Posterior cingulate gyrus (tissue), 11 donors: ENCODE results near the gene ATXN10.
A peak's percentile ranks its signal among the peaks of the same experiment; 100 is the strongest.

ENCODE experiments used
- DNase-seq, 10 donors: peaks; one replicate each; pipeline versions ENCODE4 v3.0.0 to v3.0.0-alpha.2; 2020 to 2021; ENCODE audit warnings: mixed read lengths in 3 of 10
- intact Hi-C: fragments of 100-400 bp; cut with DNase I; formaldehyde crosslinking; loops from one replicate; pipeline ENCODE4 v1.15.1; 2023

Gene ATXN10

GRCh38 chr22:45882881-45883810, 211.5 kb downstream of the ATXN10 start:
- intact Hi-C loops, result no loop called here
- peak in 6 of 10 donors; percentile 9 to 84 (median 60) for DNase-seq

GRCh38 chr22:45883811-45884170, 212.2 kb downstream of the ATXN10 start:
- DNase-seq, result peak in 4 of 10 donors; percentile 2 to 52 (median 36)
- intact Hi-C loops, result no loop called here

- intact Hi-C loops, result no loop called here
- DNase-seq, result peak in 5 of 10 donors; percentile 4 to 77 (median 61)
These were observed 212.8 kb downstream of the ATXN10 start for GRCh38 chr22:45884201-45885062.

DNA sequence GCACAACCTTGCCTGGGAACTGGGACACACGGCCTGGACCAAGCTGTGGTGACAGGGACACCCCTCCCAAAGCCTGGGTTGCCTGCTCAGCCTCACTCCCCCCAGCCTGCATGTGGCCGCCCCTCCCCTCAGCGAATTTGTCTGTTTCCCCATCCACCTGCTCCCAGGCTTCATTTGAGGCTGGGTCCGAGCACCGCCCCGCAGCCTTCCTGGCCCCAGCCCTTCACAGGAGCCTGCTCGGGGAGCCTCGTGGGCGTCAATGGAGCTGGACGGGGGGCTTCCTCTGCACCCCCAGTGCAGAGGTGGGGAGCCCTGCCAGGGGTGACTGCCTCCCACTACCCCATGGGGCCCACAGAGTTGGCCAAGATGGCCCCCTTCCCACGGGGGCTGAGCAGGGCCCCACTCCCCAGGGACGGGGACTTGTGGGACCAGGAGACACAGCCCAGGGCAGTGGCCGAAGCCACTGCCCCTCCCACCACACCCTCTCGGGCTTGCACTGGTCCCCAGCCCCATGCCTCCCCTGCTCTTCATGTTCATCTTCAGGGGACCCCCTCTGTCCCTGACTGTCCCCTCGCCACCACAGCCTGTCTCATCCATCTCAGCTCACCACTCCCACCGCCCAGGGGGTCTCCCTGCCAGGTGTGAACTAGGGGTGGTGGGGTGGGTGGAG, 213.7 kb downstream of the ATXN10 start:
- intact Hi-C loops, result no loop called here

GRCh38 chr22:45885941-45886395, 214.3 kb downstream of the ATXN10 start:
- peak in 7 of 10 donors; percentile 30 to 91 (median 62) for DNase-seq
- intact Hi-C loops, result no loop called here

More for the DNA sequence above, 213.7 kb downstream of the ATXN10 start:
- peak in 5 of 10 donors; percentile 3 to 53 (median 30) for DNase-seq

DNA sequence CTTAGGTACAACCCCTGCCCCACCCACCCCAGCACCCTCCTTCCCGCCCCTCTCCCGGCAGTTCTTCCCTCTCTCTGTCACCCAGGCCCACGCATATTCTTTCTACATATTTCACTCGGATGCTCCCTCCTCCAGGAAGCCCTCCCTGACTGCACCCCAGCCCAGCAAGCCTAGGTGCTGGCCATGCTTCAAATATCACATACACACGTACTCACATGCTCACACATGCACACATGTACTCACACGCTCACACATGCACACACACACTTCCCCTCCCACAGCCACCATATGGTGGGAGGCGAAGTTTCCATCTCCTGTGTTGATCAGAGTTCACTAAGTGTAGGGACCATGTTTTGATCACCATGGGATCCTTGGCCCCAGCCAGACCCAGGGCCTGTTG, 214.9 kb downstream of the ATXN10 start:
- intact Hi-C loops, result no loop called here
- peak in 2 of 10 donors; percentile 7 to 31 for DNase-seq

DNA sequence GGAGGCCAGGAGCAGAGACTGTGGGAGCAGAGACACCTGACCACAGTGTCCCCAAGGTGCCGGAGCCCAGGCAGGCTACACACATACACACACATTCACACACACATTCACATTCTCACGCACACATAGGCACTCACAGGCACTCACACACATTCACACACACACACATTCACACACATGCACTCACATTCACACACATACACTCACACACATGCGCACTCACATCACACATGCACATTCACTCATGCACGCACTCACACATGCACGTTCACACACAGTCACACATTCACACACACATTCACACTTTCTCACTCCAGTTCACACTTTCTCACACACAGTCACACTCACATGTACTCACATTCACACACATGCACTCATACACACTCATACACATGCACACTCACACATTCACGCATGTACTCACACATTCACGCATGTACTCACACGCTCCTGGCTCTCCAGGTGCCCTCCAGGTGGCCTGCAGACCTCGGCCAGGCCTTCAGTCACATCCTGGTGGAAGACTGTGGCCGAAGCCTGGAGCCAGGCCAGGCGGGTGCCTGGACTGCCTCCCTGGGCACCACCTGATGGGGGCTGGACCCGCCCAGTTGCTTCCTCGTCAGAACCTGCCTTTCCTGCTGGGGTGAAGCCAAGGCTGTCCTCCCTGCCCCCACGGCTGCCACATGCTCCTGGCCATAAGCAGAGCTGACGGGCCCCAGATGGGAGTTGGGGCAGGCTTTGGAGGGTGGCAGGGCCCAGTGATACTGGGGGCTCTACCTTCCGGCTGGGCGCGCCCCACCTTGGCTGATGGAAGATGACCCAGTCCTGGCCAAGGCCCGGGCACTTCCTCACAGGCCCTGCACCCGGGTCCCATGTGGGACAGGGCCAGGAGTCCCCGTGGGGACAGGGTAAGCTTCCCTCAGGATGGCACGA, 215.8 kb downstream of the ATXN10 start:
- peak in 4 of 10 donors; percentile 5 to 84 (median 24) for DNase-seq
- intact Hi-C loops, result no loop called here

DNA sequence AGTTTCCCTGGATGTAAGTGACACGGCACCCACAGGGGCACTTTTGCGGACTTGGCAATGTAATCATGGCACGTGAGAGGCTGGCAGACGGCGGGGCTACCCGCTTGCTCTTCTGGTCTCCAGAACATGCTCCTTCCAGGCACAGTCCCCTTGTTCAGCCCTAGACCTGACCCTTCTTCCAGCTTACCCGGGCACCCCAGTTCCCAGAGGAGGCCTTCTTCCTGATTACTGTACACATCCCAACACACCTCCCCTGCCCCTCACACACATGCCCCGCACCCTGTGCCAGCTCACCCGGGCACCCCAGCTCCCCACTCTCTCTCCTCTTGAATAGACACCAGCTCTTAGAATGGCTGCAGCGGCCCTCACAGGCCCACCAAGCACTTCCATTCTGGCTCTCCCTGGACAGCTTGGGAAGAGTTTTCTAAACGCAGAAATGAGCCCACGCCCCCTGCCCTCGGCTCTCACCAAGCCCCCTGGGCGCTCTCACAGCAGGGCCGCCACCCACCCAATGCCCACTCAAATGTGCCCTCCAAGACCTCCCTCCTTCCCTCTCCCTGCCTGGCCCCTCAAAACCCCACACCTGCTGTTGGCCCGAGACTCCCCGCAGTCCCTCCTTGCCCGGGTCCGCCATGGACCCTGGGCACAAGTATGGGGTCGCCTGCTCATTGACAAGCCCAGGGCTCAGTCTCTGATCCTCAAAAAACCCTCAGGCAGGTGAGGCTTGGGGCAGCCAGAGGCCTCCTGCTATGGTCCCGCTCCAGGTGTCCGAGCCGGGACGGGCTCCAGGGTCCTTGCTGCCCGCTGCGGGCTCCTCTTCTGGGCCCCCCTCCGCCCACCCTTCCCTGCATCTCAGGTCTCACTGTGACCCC, 216.8 kb downstream of the ATXN10 start:
- intact Hi-C loops, result no loop called here
- peak in 5 of 10 donors; percentile 3 to 75 (median 39) for DNase-seq

DNA sequence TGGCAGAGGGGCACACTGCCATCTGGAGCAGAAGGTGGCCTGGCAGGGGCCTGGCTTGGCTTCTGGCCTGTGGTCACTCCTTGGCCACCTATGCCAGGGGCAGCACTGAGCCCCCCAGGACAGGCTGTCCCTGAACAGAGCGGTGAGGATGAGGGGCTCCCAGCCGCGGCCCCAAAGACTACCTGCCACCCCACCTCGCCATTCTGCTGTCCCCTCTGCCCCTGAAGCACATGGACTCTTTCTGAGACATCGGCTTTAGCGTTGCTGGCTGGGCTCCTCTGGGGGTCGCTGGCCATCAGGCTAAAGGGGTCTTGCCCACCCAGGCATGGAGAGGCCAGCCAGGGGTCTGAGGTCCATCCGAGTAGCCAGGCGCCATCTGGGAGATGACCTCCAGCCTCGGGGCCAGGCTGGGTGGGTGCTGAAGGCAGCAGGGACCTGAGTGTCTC, 217.5 kb downstream of the ATXN10 start:
- DNase-seq, result peak in 4 of 10 donors; percentile 19 to 83 (median 64)
- intact Hi-C loops, result no loop called here

DNA sequence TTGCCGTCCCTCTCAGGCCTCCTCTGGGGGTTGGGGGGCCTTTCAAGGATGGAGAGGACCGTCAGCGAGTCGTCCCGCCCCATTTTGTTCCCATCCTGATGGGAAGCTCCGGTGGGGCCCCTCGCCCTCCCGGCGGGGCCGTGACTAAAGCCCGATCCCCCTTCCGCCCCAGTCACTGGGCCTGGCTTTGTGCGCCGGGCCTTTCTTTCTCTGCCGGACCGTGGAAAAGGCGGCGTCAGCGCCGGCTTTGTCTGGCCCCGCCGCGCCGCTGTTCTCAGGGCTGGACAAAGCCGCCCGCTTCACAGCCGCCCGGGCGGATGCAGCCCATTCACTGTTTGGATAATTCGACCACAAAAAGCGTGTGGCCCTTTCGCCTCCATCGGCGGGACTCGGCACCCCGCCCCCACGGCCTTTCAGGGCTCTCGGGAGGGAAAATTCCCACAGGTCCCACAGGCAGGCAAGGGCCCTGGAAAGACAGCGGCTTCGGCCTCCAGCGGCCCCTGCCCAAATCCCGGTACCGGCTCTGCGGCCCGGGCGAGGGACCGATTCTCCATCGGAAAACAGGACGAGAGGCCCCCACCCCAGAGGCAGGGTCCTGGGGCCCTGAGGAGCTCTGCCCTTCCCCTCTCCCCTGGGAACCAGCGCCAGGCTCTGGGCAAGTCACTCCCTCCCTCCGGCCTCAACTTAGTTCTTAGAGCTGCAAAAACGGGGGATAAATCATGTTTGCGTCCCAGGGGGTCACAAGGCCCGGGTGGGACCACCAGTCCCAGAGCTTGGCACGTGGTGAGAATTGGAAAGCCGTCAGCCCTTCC, 218.1 kb downstream of the ATXN10 start:
- DNase-seq, result peak in 6 of 10 donors; percentile 31 to 87 (median 62)
- intact Hi-C loops, result no loop called here

DNA sequence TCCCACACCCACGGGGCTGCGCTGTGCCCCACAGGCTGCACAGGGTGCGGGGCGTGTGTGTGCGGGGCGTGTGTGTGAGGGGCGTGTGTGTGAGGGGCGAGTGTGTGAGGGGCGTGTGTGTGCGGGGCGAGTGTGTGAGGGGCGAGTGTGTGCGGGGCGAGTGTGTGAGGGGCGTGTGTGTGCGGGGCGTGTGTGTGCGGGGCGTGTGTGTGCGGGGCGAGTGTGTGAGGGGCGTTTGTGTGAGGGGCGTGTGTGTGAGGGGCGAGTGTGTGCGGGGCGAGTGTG, 218.7 kb downstream of the ATXN10 start:
- intact Hi-C loops, result no loop called here

GRCh38 chr22:45891021-45891421, 219.4 kb downstream of the ATXN10 start:
- peak in 3 of 10 donors; percentile 66 to 75 (median 66) for DNase-seq

More for the DNA sequence above, 218.7 kb downstream of the ATXN10 start:
- DNase-seq, result no peak

GRCh38 chr22:45891471-45891995, 219.9 kb downstream of the ATXN10 start:
- peak in 4 of 10 donors; percentile 3 to 75 (median 66) for DNase-seq
- intact Hi-C loops, result no loop called here

More at GRCh38 chr22:45891021-45891421, 219.4 kb downstream of the ATXN10 start:
- intact Hi-C loops, result no loop called here

- DNase-seq, result peak in 3 of 10 donors; percentile 3 to 78 (median 66)
- intact Hi-C loops, result no loop called here
These were observed 220.5 kb downstream of the ATXN10 start for GRCh38 chr22:45891996-45892621.

DNA sequence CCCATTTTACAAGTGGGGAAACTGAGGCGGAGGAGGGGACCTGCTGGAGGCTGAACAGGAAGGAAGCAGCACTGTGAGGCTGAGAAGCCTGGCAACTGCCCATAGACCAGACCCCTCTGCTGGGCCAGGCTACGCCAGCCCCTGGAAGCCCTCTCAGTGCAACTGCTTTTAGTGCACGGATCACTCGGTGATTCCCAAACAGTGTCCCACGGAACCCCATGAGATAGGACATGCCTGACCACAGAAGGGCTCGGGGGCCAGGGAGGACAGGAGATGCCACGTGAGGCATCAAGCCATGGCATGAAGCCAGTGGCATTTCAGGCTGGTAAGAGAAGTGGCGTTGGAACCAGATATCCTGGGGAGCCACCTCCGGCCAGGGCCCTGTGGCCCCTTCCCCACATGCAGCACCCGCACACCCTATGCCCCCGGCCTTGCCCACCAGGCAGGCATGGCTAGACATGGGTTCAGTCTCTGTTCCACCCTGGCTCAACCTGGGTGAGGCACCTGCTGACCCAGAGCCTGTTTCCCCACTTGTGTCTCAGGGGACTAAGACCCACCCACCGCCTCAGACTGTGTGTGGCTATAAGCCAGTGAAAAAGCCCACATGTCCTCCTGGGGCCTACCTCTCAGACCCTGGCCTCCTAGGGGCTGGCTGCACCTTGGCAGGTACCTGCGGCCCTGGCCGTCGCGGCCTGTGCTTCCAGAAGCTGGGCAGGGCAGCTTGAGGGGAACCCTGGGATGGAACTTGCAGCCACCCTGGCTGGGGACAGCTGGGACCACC, 221.2 kb downstream of the ATXN10 start:
- intact Hi-C loops, result no loop called here
- DNase-seq, result peak in 3 of 10 donors; percentile 5 to 71 (median 37)

- intact Hi-C loops, result no loop called here
These were observed 221.9 kb downstream of the ATXN10 start for GRCh38 chr22:45893516-45893915.

More at GRCh38 chr22:45893516-45893915, 221.9 kb downstream of the ATXN10 start:
- peak in 2 of 10 donors; percentile 26 to 35 for DNase-seq
